ENCODE measurements around the gene CRY1. TPM values are rescaled to one million over a fixed set of nuclear protein-coding genes. Genes with fewer than 3 reads are reported as not detected.
"Not testable (repeated sequence)": the region's sequence is repeated elsewhere in the genome, so short reads cannot be mapped to it uniquely, and the experiment has no call there.

The CRY1 gene
- total RNA-seq, 1 experiment from 2014 or later = 23.1 TPM

DNA sequence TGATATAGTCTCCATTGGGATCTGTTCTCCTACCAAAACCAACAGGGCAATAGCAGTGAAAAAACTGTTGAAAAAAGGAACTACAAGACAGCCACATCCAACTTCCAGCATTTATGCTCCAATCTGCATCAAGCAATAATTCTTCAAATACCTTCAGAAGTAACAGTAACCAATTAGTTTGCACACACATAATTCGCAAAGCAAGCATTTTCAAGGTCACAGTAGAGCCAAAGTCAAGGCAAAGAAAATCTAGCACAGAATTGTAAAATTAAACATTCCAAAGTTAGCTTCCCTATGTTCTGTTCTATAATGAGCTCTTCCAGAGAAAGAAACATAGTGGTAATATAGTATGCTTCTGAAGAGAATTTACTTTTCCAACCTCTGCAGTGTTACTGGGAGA is 95.4 kb downstream of the CRY1 start:
- CTCF ChIA-PET = no interaction called here

DNA sequence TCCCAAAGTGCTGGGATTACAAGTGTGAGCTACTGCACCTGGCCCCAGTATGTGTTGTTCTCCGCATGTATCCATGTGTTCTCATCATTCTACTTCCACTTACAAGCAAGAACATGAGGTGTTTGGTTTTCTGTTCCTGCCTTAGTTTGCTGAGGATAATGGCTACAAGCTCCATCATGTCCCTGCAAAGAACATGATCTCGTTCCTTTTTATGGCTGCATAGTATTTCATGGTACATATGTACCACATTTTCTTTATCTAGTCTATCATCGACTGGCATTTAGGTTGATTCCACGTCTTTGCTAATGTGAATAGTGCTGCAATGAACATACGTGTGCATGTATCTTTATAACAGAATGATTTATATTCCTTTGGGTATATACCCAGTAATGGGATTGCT is 97.2 kb downstream of the CRY1 start:
- ATAC-seq; CTCF ChIA-PET; H3K27ac Mint-ChIP-seq; H3K9me3 Mint-ChIP-seq; DNase-seq (ENCODE audit: low spot score); H3K4me3 Mint-ChIP-seq; POLR2A ChIA-PET; H3K4me1 Mint-ChIP-seq; H3K27me3 Mint-ChIP-seq (ENCODE audit: low read depth): not testable (repeated sequence)
- peaks cover 25% of the 10 kb centered on the region for H3K36me3 Mint-ChIP-seq

More for the DNA sequence above, 95.4 kb downstream of the CRY1 start:
- Mint-ChIP-seq H3K27me3 (ENCODE audit: low read depth) (no peaks in the 10 kb centered on the region), H3K27ac (no peak overlapping the region), H3K4me1 (no peaks in the 10 kb centered on the region), H3K9me3 (peaks cover 12% of the 10 kb centered on the region), H3K36me3 (peaks cover 34% of the 10 kb centered on the region), H3K4me3 (no peak overlapping the region)
- DNase-seq (ENCODE audit: low spot score) (no peak), ATAC-seq (no peak)
- TF ChIP-seq ZNF396 (CRISPR knock-in tag; IDR thresholded peaks at IDR 0.05; ENCODE audit: borderline replicate concordance) (no peak), PRRX2 (CRISPR knock-in tag; IDR thresholded peaks at IDR 0.05) (no peak), CBFB (CRISPR knock-in tag; IDR thresholded peaks at IDR 0.05; ENCODE audit: low read depth) (no peak), ZNF317 (CRISPR knock-in tag; IDR thresholded peaks at IDR 0.05; ENCODE audit: borderline replicate concordance, low read depth) (no peak), EMX1 (CRISPR knock-in tag; IDR thresholded peaks at IDR 0.05) (no peak), SOX15 (CRISPR knock-in tag; IDR thresholded peaks at IDR 0.05) (no peak)
- TF ChIP-seq, protein P1, sequence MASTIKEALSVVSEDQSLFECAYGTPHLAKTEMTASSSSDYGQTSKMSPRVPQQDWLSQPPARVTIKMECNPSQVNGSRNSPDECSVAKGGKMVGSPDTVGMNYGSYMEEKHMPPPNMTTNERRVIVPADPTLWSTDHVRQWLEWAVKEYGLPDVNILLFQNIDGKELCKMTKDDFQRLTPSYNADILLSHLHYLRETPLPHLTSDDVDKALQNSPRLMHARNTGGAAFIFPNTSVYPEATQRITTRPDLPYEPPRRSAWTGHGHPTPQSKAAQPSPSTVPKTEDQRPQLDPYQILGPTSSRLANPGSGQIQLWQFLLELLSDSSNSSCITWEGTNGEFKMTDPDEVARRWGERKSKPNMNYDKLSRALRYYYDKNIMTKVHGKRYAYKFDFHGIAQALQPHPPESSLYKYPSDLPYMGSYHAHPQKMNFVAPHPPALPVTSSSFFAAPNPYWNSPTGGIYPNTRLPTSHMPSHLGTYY (CRISPR knock-in tag; IDR thresholded peaks at IDR 0.05) = no peak
- TF ChIP-seq, protein P2, sequence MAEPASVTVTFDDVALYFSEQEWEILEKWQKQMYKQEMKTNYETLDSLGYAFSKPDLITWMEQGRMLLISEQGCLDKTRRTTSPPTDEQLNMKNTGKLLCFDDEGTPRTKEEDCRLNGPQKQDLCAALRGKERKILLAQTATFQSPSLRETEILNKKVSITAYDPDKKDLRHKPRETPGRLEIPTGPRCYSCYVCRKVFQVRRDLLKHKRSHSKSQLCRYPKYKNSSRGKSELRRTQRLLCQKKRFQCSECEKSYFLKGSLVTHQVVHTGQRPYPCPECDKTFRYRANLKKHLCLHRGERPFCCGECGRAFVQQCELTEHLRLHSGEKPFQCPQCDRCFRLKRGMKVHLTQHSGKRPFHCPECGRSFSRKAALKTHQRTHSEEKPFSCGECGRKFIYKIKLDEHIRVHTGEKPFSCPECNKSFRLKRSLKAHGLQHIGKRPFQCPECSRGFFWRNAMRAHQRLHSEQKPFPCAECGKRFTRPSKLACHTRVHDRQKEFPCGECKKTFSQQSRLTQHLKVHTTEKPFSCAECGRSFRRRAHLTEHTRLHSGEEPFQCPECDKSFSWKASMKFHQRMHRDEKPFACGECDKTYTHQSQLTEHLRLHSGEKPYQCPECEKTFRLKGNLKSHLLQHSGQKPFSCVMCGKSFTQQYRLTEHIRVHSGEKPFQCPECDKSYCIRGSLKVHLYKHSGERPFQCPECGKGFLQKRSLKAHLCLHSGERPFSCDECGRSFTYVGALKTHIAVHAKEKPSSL (CRISPR knock-in tag; conservative IDR thresholded peaks at IDR 0.05) = no peak
- TF ChIP-seq, protein P3, sequence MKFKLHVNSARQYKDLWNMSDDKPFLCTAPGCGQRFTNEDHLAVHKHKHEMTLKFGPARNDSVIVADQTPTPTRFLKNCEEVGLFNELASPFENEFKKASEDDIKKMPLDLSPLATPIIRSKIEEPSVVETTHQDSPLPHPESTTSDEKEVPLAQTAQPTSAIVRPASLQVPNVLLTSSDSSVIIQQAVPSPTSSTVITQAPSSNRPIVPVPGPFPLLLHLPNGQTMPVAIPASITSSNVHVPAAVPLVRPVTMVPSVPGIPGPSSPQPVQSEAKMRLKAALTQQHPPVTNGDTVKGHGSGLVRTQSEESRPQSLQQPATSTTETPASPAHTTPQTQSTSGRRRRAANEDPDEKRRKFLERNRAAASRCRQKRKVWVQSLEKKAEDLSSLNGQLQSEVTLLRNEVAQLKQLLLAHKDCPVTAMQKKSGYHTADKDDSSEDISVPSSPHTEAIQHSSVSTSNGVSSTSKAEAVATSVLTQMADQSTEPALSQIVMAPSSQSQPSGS (CRISPR knock-in tag; IDR thresholded peaks at IDR 0.05; ENCODE audit: borderline replicate concordance, low read depth) = no peak
- TF ChIP-seq, protein P4, sequence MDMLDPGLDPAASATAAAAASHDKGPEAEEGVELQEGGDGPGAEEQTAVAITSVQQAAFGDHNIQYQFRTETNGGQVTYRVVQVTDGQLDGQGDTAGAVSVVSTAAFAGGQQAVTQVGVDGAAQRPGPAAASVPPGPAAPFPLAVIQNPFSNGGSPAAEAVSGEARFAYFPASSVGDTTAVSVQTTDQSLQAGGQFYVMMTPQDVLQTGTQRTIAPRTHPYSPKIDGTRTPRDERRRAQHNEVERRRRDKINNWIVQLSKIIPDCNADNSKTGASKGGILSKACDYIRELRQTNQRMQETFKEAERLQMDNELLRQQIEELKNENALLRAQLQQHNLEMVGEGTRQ (CRISPR knock-in tag; IDR thresholded peaks at IDR 0.05) = no peak
- POLR2A ChIA-PET = no interaction called here

DNA sequence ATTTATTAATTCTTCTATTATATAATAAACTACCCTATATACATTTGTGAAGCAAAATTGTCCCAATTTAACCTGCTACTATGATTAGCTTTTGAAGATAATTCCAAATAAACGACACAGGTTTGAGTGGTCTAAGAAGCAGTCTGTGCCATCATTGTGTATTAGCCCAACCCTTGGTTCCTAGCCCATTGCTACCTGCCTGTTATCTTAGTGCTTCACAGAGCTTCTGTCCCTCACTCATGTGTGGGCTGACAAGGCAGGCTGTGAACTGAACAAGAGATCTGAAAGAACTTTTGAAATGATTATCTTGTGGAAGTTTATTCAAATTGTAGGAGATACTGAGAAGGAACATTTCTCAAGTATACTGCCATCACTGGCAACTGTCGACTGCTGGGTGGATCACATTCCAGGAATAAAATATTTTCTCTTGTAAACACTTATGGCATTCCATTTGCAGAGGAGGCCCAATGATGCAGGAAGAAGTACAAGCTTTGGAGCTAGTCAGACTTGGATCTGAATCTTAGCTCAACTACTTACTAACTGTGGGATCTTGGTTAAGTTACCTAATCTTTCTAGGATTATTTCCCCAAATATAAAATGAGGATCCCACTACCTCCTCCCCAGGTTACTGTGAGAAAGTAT is 98.6 kb downstream of the CRY1 start:
- Mint-ChIP-seq H3K27me3 (ENCODE audit: low read depth) (no peaks in the 10 kb centered on the region), H3K4me1 (no peaks in the 10 kb centered on the region), H3K36me3 (peaks cover 20% of the 10 kb centered on the region), H3K9me3 (peaks cover 7% of the 10 kb centered on the region; the same call in 1 of the 2 replicates), H3K4me3 (no peak overlapping the region), H3K27ac (no peak overlapping the region)
- ATAC-seq = peak; percentile 32; the same call in 1 of the 2 replicates
- no peak for DNase-seq (ENCODE audit: low spot score)
- CTCF ChIA-PET = no interaction called here
- POLR2A ChIA-PET = no interaction called here
- TF ChIP-seq CBFB (CRISPR knock-in tag; IDR thresholded peaks at IDR 0.05; ENCODE audit: low read depth) = no peak
- TF ChIP-seq, protein P5, sequence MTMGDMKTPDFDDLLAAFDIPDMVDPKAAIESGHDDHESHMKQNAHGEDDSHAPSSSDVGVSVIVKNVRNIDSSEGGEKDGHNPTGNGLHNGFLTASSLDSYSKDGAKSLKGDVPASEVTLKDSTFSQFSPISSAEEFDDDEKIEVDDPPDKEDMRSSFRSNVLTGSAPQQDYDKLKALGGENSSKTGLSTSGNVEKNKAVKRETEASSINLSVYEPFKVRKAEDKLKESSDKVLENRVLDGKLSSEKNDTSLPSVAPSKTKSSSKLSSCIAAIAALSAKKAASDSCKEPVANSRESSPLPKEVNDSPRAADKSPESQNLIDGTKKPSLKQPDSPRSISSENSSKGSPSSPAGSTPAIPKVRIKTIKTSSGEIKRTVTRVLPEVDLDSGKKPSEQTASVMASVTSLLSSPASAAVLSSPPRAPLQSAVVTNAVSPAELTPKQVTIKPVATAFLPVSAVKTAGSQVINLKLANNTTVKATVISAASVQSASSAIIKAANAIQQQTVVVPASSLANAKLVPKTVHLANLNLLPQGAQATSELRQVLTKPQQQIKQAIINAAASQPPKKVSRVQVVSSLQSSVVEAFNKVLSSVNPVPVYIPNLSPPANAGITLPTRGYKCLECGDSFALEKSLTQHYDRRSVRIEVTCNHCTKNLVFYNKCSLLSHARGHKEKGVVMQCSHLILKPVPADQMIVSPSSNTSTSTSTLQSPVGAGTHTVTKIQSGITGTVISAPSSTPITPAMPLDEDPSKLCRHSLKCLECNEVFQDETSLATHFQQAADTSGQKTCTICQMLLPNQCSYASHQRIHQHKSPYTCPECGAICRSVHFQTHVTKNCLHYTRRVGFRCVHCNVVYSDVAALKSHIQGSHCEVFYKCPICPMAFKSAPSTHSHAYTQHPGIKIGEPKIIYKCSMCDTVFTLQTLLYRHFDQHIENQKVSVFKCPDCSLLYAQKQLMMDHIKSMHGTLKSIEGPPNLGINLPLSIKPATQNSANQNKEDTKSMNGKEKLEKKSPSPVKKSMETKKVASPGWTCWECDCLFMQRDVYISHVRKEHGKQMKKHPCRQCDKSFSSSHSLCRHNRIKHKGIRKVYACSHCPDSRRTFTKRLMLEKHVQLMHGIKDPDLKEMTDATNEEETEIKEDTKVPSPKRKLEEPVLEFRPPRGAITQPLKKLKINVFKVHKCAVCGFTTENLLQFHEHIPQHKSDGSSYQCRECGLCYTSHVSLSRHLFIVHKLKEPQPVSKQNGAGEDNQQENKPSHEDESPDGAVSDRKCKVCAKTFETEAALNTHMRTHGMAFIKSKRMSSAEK (CRISPR knock-in tag; IDR thresholded peaks at IDR 0.05; ENCODE audit: borderline replicate concordance) = no peak
- TF ChIP-seq NFYB (CRISPR knock-in tag; conservative IDR thresholded peaks at IDR 0.05; ENCODE audit: low read depth) = no peak
- no peak for TF ChIP-seq SOX15 (CRISPR knock-in tag; IDR thresholded peaks at IDR 0.05)
- TF ChIP-seq, protein P6, sequence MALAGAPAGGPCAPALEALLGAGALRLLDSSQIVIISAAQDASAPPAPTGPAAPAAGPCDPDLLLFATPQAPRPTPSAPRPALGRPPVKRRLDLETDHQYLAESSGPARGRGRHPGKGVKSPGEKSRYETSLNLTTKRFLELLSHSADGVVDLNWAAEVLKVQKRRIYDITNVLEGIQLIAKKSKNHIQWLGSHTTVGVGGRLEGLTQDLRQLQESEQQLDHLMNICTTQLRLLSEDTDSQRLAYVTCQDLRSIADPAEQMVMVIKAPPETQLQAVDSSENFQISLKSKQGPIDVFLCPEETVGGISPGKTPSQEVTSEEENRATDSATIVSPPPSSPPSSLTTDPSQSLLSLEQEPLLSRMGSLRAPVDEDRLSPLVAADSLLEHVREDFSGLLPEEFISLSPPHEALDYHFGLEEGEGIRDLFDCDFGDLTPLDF (CRISPR knock-in tag; IDR thresholded peaks at IDR 0.05) = no peak
- no peak for TF ChIP-seq NR2C2 (CRISPR knock-in tag; IDR thresholded peaks at IDR 0.05)
- TF ChIP-seq, protein P3 (CRISPR knock-in tag; IDR thresholded peaks at IDR 0.05; ENCODE audit: borderline replicate concordance, low read depth) = no peak
- TF ChIP-seq, protein P7, sequence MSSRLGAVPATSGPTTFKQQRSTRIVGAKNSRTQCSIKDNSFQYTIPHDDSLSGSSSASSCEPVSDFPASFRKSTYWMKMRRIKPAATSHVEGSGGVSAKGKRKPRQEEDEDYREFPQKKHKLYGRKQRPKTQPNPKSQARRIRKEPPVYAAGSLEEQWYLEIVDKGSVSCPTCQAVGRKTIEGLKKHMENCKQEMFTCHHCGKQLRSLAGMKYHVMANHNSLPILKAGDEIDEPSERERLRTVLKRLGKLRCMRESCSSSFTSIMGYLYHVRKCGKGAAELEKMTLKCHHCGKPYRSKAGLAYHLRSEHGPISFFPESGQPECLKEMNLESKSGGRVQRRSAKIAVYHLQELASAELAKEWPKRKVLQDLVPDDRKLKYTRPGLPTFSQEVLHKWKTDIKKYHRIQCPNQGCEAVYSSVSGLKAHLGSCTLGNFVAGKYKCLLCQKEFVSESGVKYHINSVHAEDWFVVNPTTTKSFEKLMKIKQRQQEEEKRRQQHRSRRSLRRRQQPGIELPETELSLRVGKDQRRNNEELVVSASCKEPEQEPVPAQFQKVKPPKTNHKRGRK (CRISPR knock-in tag; IDR thresholded peaks at IDR 0.05; ENCODE audit: borderline replicate concordance) = no peak
- no peak for TF ChIP-seq GTF2I (CRISPR knock-in tag; conservative IDR thresholded peaks at IDR 0.05)

Measured in WTC11 (cell line).